SK-N-SH (cell line): ENCODE measurements around the gene UCKL1.

ENCODE experiments used
- CTCF ChIP-seq: fragments of 200-600 bp; sonication (generic); IDR thresholded peaks from 2 replicates; pipeline ENCODE4 v1.6.1; 2017; ENCODE audit warnings: antibody characterized with exemption, mild to moderate bottlenecking, moderate library complexity
- GABPA ChIP-seq: IDR thresholded peaks from 2 replicates; pipeline ENCODE4 v1.4.0; 2012; ENCODE audit warnings: low read depth, mild to moderate bottlenecking
- SIN3A ChIP-seq: IDR thresholded peaks from 2 replicates; pipeline ENCODE4 v1.6.1; 2012; ENCODE audit warnings: low read depth, mild to moderate bottlenecking, low read length, moderate library complexity, borderline replicate concordance
- SMC3 ChIP-seq: IDR thresholded peaks from 2 replicates; pipeline ENCODE4 v1.6.1; 2012; ENCODE audit warnings: low read depth, low read length, improper control_type of control experiment

GRCh38 chr20:64000906-64001305, 44.7 kb upstream of the UCKL1 start:
- no peak for TF ChIP-seq GABPA
- no peak for TF ChIP-seq SMC3
- no peak for TF ChIP-seq SIN3A
- TF ChIP-seq CTCF = no peak
